Activated CD4-positive, alpha-beta T cell treated with anti-CD3 and anti-CD28 coated beads, Interleukin-2, amount 50 U/mL, for 4 hours (primary cell): ENCODE measurements around the gene EP400.
"Not testable (repeated sequence)": the region's sequence is repeated elsewhere in the genome, so short reads cannot be mapped to it uniquely, and the experiment has no call there.

ENCODE experiments used
- DNase-seq, 2 experiments: peaks; one replicate each; pipeline ENCODE4 v3.0.0-alpha.2; 2020

EP400 gene

DNA sequence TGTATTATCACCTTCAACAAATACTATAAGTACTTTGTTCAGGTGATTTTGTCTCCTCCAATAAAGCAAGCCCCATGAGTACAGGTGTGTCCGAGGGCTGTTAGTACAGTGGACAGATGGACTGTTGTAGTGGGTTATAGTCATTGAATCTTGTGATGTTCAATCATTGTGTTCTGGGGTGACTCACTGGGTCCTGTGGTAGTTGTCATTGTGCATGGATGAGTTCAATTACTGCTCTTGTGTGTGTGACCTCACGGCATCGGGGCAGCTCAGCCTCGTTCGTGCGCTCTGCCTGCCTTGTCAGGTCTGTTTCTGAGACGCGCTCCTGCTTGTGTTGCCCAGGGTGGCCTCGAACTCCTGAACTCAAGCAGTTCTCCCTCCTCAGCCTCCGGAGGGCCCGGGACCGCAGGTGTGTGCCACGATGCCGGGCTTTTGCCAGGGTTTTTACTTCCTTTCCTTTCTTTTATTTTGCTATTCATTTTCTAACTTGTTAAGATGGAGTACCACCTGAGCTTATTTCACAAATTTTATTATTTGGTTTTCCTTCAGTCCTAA, 122.2 kb downstream of the EP400 start:
- DNase-seq = no peak

DNA sequence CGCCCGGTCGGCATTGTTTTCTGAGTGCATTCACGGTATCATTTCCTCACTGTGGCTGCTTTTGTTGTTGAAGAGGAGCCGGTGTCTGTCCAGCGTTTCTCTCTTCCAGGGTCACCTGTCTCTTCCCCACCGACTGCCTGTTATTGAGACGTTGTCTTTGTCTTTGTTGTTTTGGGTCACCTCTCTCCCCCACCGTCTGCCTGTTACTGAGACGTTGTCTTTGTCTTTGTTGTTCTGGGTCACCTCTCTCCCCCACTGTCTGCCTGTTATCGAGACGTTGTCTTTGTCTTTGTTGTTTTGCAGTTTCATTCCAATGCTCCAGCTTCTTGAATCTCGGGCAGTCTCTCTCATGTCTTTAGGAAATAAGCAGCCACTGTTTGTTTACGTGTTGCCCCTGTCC, 124.5 kb downstream of the EP400 start:
- DNase-seq = no peak

DNA sequence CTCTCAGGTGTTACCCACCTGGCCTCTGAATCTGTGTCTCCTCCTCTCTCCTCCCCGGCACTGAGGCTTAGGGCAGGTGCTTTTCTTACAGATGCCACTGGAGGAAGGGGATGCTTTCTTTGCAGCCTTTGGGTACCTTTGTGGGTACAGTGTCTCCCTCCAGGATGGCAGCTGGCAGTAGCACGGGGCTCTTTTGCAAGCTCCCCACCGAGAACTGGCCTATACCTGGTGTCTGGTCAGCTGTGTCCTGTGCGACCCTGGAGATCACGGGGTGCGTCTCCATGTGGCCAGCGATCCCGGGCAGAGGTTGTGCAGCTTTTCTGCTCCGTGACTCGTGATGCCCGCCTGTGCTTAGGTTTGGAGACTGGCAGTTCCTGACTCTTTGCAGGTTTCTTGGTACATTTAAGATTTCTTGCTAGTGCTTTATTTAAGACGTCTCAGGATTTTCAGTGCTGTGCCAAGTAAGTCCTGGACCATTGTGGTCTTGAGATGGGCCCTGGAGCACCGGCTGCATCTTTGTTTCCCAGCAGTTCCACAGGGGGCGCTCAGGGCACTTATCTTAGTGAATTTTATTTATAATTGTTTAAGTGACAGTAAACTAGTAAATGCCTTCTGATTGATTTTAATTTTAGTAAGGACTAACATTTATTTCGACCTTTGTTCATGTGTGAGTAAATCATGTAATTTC, 125.4 kb downstream of the EP400 start:
- DNase-seq = no peak

DNA sequence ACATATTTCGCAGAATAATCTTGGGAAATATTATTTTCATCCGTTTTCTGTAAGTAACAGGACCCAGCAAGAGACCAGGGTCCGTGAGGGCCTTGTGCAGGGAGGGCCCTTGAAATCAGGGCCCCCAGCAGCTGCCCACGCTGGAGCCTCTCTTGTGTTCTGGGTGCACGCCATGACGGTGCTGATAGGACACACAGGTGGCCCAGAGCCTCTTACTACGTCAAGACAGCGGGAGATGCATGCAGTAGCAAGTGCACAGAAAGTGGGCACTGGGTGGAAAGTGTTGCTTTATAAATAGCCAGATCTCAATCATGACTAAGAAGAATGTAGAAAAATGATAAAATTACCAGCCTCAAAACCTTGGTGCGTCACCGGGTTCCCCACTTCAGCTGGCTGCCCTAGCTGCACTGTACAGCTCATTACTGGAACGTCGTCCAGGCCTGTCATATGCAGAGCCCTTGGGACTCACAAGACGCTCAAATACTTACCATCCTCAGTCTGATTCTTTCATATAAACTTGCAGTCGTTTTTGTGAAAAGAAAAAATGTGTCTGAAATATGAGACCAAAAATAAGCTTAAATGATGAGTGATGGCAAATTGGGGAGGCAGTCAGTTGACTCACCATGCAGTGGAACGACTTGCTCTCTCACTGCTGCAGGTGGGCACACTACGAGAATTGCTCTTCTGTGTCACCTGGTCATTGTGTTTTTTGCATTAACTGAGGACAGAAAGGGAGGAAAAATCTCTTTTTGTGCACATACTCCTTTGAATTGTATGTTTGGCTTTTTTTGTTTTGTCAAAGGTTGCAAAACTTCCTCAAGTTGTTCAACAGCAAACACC, 126.2 kb downstream of the EP400 start:
- no peak for DNase-seq

DNA sequence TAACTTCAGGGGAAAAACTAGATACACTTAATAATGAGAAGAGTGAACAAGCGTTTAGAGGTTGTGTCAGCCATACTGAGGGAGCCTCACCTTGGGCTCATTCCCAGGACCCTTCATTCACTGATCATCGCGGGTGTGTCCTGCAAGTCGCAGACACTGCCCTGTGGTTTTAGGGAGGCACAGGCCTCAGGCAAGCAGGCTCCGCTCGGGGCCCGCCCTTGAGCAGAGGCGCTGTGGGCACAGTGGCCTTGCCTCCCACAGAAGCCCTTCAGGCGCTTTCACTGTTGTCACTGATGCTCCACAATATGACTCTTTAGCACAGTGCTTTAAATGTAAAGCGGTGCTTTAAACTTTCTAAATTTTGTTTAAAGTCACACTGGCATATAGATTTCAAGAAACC, 127.0 kb downstream of the EP400 start:
- no peak for DNase-seq

DNA sequence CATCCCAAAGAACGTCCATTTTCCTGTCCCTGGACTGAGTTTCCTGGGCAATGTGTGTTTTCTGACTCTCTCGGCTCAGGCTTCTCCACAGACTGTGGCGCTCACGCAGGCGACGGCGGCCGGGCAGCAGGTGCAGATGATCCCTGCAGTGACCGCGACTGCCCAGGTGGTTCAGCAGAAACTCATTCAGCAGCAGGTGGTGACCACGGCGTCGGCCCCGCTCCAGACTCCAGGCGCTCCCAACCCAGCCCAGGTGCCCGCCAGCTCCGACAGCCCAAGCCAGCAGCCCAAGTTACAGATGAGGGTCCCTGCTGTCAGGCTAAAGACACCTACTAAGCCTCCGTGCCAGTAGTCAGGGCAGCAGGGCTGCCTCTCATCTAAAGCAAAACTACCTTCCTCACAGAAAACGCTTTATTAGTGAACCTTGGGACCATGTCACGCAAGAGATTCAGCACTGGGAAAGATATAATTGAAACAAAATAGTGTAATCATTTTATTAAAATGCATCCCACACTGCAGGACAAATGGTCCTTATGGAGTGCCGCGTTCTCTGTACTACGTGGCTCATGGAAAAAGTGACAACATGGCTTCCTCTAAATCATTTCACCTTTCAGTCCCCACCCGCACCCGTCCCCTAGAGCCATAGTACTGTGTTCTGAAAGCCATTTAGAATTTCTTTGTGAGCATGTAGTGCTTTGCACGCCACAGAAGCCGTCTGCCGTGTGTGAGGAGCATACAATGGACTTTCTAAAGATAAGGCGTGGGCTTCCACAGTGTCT, 127.8 kb downstream of the EP400 start:
- DNase-seq = no peak

DNA sequence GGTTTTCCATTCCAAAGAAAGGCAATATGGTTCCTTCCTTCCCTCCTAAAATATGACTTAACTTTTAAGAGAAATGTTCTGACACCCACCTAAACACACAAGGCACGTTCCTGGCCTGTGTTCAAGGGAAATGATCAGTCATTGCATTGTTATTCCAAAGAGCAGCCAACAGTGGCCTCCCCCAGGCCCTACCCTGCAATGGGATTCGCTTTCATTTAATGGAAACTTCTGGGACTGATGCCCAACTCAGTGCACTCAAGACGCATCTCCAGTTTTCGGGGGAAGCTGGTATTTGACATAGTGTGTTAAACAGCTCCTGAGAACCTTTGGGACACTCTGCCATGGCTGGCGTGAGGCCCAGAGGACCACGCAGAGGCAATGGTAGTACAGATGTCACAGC, 128.4 kb downstream of the EP400 start:
- DNase-seq = no peak

DNA sequence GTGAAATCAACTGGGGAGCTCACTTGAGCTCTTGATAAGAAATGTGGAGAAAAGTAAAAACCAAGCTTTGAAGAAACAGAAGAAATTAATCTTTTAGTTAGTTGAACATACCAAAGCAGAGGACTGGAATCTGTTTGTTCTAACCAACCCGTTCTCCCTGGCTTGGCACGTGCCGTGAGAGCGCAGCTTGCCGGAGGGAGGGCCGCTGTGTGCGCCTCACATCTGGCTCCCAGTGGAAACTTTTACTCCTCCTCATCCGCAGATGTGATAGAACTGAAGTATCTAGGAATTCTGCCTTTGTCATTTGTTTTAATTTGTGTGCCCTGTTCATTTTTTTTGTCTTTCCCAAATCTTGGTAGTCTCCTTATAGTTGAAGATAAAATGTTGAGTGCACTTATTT, 129.5 kb downstream of the EP400 start:
- DNase-seq = no peak

DNA sequence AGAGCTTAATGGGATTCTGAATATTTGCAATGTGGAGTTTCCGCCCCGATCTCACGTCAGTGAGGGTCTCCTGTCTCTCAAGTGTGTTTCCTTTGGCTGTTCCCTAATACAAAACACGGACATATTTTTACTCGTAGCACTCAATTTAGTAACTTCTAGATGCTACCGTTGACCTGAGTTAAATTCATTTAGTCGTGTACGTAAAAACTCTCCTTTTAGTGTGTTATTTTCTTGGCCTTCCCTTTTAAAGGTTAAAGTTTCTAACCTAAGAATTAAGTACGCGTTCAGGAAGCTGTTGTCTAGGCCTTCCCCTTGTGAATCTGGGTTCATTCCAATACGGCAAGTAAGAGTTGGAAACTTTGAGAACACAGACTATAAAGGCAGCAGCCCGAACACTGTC, 130.0 kb downstream of the EP400 start:
- DNase-seq = no peak

DNA sequence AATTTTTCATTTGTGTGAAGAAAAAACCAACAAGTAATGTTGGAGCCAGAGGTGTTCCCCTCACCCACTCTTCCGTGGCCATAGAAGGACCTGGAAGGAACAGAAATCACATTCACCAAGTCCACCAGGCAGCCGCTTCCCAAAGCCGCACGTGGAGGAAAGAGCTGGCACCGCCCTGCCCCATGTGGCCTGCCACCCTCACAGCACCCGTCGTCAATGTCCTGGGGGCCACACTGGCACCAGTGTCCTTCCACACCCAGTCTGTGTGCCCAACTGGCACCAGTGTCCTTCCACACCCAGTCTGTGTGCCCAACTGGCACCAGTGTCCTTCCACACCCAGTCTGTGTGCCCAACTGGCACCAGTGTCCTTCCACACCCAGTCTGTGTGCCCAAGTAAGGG, 130.8 kb downstream of the EP400 start:
- DNase-seq = not testable (repeated sequence)

DNA sequence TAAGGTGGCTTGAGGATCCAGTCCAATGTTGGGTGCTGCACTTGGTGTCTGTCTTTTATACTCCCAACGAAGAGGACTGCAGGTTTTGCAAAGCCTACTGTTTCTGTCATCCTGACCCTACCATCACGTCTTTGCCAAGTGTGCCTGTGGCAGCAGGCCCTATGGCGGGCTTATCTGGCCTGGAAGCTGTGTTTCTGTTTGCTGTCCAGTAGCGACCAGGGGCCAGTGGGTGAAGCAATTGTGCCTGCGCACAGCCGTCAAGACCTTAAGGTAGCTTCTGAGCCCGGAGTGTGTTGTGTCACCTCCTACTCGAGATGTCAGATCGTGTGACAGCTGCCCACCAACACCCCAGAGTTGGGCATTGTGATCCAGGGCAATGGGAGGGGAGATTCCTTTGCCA, 131.7 kb downstream of the EP400 start:
- no peak for DNase-seq

DNA sequence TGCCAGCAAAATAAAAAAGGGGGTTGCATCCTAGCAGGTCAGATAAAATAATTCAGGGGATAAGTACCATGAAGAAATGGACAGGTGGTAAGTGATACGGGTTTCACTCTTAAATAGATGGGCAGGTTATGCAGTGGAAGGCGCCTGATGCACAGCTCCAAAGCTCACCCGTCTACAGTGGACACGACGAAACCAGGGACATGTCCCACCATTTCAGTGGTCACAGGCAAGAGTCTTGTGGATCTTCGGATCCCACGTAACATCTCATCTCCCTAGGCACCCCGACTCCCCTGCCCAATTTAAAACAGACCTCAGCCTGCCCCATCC, 133.8 kb downstream of the EP400 start:
- DNase-seq = no peak

DNA sequence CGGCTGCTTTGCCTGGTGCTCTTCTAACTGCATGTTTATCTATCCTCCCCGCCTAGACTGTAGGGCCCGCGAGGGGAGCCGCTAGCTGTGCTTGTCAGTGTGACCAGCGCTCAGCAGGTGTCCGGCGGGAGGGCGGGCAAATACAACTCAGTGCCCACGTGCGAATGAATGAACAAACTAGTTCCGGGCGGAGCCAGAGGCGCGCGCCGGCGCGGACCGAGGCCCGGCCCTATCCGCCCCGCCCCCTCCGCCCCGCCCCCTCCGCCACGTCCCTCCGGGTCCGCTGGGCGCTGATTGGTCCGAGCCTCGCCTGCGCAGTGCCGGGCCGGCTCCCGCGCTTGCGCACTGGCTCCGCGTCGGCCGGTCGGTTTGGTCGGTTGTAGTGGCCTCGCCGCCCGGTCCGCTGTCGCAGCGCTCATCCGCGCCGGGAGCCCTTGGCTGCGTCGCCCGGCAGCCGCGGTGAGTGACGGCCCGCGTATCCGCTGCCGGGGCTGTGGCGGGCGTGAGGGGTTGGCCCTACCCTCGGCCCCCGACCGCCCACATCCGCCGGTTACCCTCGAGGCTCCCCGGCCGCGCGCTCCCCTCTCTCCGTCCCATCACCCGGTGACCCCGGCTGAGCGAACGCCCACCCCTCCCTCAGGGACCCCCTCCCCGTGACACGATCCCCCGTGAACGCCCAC, 134.3 kb downstream of the EP400 start:
- peak; percentile 77 to 85 for DNase-seq

DNA sequence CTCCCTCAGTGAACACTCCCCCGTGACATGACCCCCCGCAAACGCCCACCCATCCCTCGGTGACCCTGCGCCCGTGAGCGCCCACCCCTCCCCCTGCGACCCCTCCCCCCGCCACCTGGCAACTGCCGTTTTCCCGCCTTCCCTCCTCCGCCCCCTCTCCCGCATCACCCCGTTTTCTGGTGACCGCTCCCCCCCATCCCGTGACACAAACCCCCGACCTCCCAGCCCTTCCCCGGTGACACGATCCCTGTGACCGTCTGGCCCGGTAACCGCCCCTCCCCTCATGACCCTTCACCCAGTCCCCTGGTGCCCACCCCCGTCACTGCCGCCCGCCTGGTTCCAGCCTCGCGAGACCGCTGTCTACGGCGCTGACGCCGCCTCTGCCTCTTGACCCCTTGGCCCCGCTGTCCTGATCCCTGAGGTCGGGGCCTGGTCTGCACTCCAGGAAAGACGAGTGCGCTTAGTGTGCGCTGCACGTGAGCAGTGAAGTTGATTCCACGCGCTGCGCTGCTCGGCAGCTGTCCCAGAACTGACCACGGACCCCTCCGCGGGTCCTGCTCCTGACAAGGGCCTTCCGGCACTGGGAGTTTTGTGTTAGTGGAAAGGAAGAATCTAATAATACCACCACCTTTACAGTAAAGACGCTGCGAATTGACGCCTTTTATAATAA, 135.0 kb downstream of the EP400 start:
- peak; percentile 21 to 31 for DNase-seq

DNA sequence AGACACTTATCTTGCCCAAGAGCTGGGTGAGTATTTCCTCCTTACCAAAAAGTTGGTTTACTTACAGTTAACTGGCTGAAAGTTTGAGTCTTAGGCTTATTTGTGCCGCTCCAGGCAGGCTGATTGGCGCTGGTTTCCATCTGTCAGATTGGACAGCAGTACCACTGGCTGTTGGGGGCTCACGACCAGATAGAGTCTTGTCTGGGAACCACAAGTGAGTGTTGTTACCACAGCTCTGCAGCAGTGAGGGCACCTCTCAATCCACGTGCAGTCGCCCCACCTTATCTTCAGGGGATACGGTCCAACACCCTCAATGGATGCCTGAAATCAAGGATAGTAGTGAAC, 135.5 kb downstream of the EP400 start:
- no peak for DNase-seq

DNA sequence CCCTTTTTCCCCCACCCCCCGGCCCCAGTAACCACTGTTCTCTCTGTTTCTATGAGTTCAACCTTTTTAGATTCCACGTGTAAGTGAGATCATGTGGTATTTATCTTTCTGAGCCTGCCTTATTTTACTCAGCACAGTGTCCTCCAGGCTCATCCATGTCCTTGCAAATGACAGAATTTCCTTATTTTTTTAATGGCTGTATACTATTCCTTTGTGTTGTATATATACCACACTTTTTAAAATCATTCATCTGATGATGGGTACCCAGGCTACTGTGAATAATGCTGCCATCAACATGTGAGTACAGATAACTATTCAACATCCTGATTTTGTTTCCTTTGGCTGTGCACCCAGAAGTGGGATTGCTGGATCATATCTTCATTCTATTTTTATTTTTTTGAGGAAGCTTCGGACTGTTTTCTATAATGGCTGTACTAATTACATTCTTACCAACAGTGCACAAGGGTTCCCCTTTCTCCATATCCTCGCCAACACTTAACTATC, 139.7 kb downstream of the EP400 start:
- no peak for DNase-seq

DNA sequence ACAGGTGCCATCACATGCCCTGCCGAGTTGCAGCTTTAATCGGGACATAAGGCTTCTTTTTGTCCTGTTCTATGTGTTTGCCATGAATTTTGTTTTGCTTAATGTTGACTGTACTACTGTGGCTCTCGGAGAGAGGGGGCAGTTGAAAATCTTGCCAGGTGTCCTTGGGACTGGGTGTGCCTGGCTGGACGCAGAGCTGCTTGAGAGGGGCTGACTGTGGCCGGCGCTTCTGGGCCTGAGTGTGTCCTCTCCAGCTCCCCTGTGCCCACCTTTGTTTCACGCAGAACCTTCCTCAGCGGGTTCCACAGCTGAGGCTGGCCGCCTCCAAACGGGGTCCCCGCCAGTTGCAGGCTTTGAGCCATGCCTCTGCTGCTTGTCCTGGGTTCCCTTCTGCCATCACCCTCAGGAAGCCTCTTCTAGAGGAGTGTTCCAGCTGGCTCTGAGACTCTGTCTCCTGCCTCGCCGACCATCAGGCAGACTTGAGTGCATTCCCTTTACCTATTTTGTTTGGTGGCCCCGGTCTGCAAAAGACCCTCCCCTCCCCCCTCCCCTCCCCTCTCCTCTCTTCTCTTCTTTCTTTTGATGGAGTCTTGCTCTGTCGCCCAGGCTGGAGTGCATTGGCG, 144.6 kb downstream of the EP400 start:
- no peak for DNase-seq

DNA sequence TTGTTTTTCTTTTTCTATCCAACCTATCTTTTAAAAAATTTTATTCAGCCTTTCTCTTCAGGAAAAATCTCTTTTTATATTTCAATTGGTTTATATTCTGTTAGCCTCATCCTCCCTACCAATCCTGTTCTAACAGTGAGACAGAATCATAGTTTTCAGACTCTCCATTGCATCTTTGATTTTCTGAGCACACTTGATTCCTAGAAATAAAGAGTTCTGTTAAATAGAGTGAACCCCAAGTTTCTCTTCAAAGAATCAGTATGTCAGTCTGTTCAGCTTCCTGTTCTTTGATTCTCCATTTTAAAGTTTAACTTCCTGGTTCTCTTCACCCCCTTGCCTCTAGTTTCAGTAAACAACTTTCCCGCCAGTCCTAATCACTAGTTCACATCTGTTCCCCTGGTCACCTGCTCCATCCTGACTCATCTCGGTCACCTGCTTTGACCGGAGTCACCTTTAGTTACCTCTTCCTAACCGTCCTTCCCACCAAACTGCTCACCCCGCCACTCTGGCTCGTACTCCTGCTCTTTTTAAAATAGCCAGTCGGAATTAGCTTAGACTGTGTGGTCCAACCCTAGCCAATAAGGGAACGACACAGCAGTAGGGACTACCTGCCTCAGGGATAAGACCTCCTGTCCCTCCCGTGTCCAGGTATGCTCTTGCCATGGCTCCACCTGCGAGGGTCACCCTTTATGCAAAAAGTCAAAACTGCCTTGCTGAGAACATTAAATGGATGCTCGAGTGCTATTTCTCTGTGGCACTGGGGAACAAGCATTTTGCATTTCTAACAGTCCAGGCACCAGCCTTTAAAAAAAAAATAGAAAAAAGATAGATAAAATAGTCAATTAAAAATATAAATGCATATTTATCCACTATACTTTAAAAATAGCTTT, 146.0 kb downstream of the EP400 start:
- no peak for DNase-seq

DNA sequence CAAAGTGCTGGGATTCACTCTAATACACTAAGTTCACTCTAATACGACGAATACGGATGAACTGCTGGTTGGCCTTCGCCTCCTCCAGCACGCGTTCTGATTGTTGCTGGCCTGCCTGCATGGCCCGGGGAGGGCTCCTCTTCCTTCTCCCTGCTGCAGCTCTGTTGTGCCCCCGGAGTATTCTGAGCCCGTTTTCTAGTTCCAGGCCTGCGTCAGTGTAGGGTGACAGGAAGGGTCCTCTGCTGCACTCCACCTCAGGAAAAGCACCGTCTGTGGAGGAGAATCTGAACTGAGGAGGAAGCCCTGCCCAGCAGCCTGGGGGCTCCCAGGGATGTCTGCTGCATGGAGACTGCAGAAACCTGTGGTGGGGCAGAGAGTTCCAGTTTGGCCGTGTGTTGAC, 150.0 kb downstream of the EP400 start:
- DNase-seq = no peak

DNA sequence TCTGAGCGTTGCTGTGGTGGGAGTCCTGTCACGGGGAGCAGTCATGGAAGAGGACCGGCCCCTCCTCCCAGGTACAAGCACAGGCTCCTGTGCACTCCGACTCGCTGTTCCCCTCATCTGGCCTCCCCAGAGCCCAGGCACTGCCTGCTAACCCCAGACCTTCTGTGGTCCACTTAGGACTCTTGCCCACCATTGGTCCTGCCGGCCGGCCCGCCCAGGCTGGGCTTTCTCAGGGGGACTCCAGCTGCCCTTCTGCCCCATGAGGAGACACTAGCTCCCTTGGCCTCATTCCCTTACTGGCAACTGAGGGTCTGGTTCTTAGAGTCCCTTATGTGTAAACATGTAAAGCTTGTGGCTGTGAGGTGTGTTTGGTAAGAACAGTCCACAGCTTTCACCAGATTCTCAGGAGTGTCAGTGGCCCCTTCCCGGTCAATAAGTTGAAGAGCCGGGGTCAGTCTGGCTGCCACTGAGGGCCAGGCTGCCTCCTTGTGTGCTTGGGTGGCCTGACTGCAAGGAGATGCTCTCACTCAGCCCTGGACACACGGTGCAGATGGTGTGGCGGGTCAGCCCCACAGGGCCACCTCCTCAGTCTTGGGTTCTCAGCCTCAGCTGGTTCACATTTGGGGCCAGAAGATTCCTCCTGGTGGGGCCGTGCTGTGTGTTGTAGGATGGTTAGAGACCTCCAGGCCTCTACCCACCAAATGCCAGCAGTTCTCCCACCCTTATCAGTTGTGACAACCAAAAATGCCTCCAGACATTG, 150.7 kb downstream of the EP400 start:
- no peak for DNase-seq
